Measurements from ENCODE around the gene EFCAB3.
"Not testable (repeated sequence)": the region's sequence is repeated elsewhere in the genome, so short reads cannot be mapped to it uniquely, and the experiment has no call there.

DNA sequence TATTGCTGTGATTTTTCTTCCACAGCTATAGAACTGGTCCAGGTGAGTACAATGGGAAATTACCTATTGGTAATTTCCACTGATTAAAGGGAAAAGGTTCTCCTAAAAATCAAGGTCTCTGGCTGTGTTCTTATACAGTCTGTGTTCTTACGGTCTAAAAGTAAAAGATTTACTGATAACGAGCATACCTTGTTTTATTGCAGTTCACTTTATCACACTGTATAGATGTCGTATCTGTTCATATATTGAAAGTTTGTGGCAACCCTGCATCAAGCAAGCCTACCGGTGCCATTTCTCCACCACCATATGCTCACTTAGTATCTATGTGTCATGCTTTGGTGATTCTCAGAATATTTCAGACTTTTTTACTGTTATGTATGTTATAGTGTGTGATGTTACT, 54.9 kb downstream of the EFCAB3 start:
- TF ChIP-seq, protein P1, sequence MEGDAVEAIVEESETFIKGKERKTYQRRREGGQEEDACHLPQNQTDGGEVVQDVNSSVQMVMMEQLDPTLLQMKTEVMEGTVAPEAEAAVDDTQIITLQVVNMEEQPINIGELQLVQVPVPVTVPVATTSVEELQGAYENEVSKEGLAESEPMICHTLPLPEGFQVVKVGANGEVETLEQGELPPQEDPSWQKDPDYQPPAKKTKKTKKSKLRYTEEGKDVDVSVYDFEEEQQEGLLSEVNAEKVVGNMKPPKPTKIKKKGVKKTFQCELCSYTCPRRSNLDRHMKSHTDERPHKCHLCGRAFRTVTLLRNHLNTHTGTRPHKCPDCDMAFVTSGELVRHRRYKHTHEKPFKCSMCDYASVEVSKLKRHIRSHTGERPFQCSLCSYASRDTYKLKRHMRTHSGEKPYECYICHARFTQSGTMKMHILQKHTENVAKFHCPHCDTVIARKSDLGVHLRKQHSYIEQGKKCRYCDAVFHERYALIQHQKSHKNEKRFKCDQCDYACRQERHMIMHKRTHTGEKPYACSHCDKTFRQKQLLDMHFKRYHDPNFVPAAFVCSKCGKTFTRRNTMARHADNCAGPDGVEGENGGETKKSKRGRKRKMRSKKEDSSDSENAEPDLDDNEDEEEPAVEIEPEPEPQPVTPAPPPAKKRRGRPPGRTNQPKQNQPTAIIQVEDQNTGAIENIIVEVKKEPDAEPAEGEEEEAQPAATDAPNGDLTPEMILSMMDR (IDR thresholded peaks at IDR 0.05; ENCODE audit: low read depth, low read length), result not testable (repeated sequence)
- not testable (repeated sequence) for TF ChIP-seq MYC (IDR thresholded peaks at IDR 0.05; ENCODE audit: low read depth, low read length); POLR2A (IDR thresholded peaks at IDR 0.05; ENCODE audit: extremely low read depth, insufficient read length)

Data from NB4 (cell line).